ENCODE measurements around the gene LRP2. TPM values are rescaled to one million over a fixed set of nuclear protein-coding genes. Genes with fewer than 3 reads are reported as not detected.

The LRP2 gene
- polyA plus RNA-seq, 1 of the 3 experiments (the other 2 are of a cell fraction): not detected

GRCh38 chr2:169287666-169288065, 74.7 kb downstream of the LRP2 start:
- Histone ChIP-seq H3K4me1 (ENCODE audit: control insufficient read depth in 1 of 2, insufficient read depth in 2 of 2, low read depth in 1 of 2, low read length in 1 of 2) (no peaks in the 10 kb centered on the region), H3F3A (replicated peaks; ENCODE audit: insufficient read depth) (no peaks in the 10 kb centered on the region), H2AFZ (ENCODE audit: low read depth) (no peak overlapping the region), H3K4me2 (no peak overlapping the region), H3K79me2 (ENCODE audit: insufficient read depth) (no peaks in the 10 kb centered on the region), H3K36me3 (replicated peaks in 1 of 2; ENCODE audit: control insufficient read depth in 1 of 2, insufficient read depth in 2 of 2, low read length in 1 of 2) (no peaks in the 10 kb centered on the region), H4K20me1 (ENCODE audit: insufficient read depth) (no peaks in the 10 kb centered on the region), H3K27me3 (ENCODE audit: insufficient read depth) (no peaks in the 10 kb centered on the region), H3K9ac (no peak overlapping the region), H3K4me3 (ENCODE audit: low read depth in 2 of 2, low read length in 1 of 2) (no peak overlapping the region), H3K27ac (ENCODE audit: low read depth in 2 of 2, low read length in 1 of 2) (no peak overlapping the region), H3K9me3 (no peaks in the 10 kb centered on the region), H3K9me2 (no peaks in the 10 kb centered on the region)
- no peak for DNase-seq
- CTCF ChIA-PET: no interaction called here
- POLR2A ChIA-PET: no interaction called here
- no peak for TF ChIP-seq CHD2 (IDR thresholded peaks at IDR 0.05; ENCODE audit: low read length, partially characterized antibody)

- POLR2A ChIA-PET: no interaction called here
- Histone ChIP-seq H4K20me1 (ENCODE audit: insufficient read depth) (no peaks in the 10 kb centered on the region), H3K27ac (ENCODE audit: low read depth in 2 of 2, low read length in 1 of 2) (no peak overlapping the region)
Observed at GRCh38 chr2:169286624-169287231, 75.6 kb downstream of the LRP2 start.

GRCh38 chr2:169285531-169286235, 76.7 kb downstream of the LRP2 start:
- no peaks in the 10 kb centered on the region for H3K9me3 ChIP-seq
- no peaks in the 10 kb centered on the region for H3K27me3 ChIP-seq (ENCODE audit: insufficient read depth)
- H3K9me2 ChIP-seq: no peaks in the 10 kb centered on the region
- no peak for DNase-seq
- H3F3A ChIP-seq (replicated peaks; ENCODE audit: insufficient read depth): no peaks in the 10 kb centered on the region
- no peaks in the 10 kb centered on the region for H3K4me1 ChIP-seq (ENCODE audit: control insufficient read depth in 1 of 2, insufficient read depth in 2 of 2, low read depth in 1 of 2, low read length in 1 of 2)
- H3K9ac ChIP-seq: no peak overlapping the region
- H3K4me3 ChIP-seq (ENCODE audit: low read depth in 2 of 2, low read length in 1 of 2): no peak overlapping the region
- H4K20me1 ChIP-seq (ENCODE audit: insufficient read depth): no peaks in the 10 kb centered on the region
- POLR2A ChIA-PET: no interaction called here
- no peaks in the 10 kb centered on the region for H3K79me2 ChIP-seq (ENCODE audit: insufficient read depth)
- CTCF ChIA-PET: no interaction called here
- no peak overlapping the region for H3K27ac ChIP-seq (ENCODE audit: low read depth in 2 of 2, low read length in 1 of 2)
- no peak overlapping the region for H3K4me2 ChIP-seq
- H2AFZ ChIP-seq (ENCODE audit: low read depth): no peak overlapping the region
- no peaks in the 10 kb centered on the region for H3K36me3 ChIP-seq (replicated peaks in 1 of 2; ENCODE audit: control insufficient read depth in 1 of 2, insufficient read depth in 2 of 2, low read length in 1 of 2)
- 27% methylated on average over 5 of the region's 5 CpGs for WGBS (ENCODE audit: low lambda C conversion rate)
- TF ChIP-seq TAF1 (IDR thresholded peaks at IDR 0.05; ENCODE audit: borderline replicate concordance, low read depth, low read length) (no peak), FOXJ3 (CRISPR knock-in tag; IDR thresholded peaks at IDR 0.05) (no peak), USF1 (IDR thresholded peaks at IDR 0.05; ENCODE audit: borderline replicate concordance, low read depth) (no peak), ELF1 (IDR thresholded peaks at IDR 0.05) (no peak), RXRA (IDR thresholded peaks at IDR 0.05; ENCODE audit: borderline replicate concordance, low read depth) (no peak), TCF12 (IDR thresholded peaks at IDR 0.05) (no peak), MEF2A (IDR thresholded peaks at IDR 0.05; ENCODE audit: borderline replicate concordance, low read depth) (no peak), SMC3 (IDR thresholded peaks at IDR 0.05; ENCODE audit: low read depth, low read length) (no peak), RFX5 (IDR thresholded peaks at IDR 0.05; ENCODE audit: low read length) (no peak), IRF3 (IDR thresholded peaks at IDR 0.05; ENCODE audit: low read depth, low read length) (no peak), YY1 (IDR thresholded peaks at IDR 0.05; ENCODE audit: low read depth) (no peak), FOXM1 (IDR thresholded peaks at IDR 0.05; ENCODE audit: low read depth) (no peak), FOSL2 (IDR thresholded peaks at IDR 0.05; ENCODE audit: borderline replicate concordance, low read depth) (no peak)

More at GRCh38 chr2:169286624-169287231, 75.6 kb downstream of the LRP2 start:
- no peak overlapping the region for H3K9ac ChIP-seq
- H3K4me2 ChIP-seq: no peak overlapping the region
- H3F3A ChIP-seq (replicated peaks; ENCODE audit: insufficient read depth): no peaks in the 10 kb centered on the region
- TF ChIP-seq GABPA (IDR thresholded peaks at IDR 0.05; ENCODE audit: low read depth) (no peak), RXRA (IDR thresholded peaks at IDR 0.05; ENCODE audit: borderline replicate concordance, low read depth) (no peak), SMC3 (IDR thresholded peaks at IDR 0.05; ENCODE audit: low read depth, low read length) (no peak), USF2 (IDR thresholded peaks at IDR 0.05; ENCODE audit: borderline replicate concordance, low read depth, low read length) (no peak), NRF1 (IDR thresholded peaks at IDR 0.05; ENCODE audit: low read depth, low read length) (no peak)
- H3K9me2 ChIP-seq: no peaks in the 10 kb centered on the region
- no peaks in the 10 kb centered on the region for H3K9me3 ChIP-seq
- H3K79me2 ChIP-seq (ENCODE audit: insufficient read depth): no peaks in the 10 kb centered on the region
- CTCF ChIA-PET: no interaction called here
- no peak overlapping the region for H3K4me3 ChIP-seq (ENCODE audit: low read depth in 2 of 2, low read length in 1 of 2)
- H3K27me3 ChIP-seq (ENCODE audit: insufficient read depth): no peaks in the 10 kb centered on the region
- H3K4me1 ChIP-seq (ENCODE audit: control insufficient read depth in 1 of 2, insufficient read depth in 2 of 2, low read depth in 1 of 2, low read length in 1 of 2): no peaks in the 10 kb centered on the region
- DNase-seq: no peak
- H3K36me3 ChIP-seq (replicated peaks in 1 of 2; ENCODE audit: control insufficient read depth in 1 of 2, insufficient read depth in 2 of 2, low read length in 1 of 2): no peaks in the 10 kb centered on the region
- WGBS (ENCODE audit: low lambda C conversion rate): 32% methylated on average over 4 of the region's 4 CpGs
- no peak overlapping the region for H2AFZ ChIP-seq (ENCODE audit: low read depth)
